Measurements from ENCODE around the gene TEX28. TPM values are rescaled to one million over a fixed set of nuclear protein-coding genes. Genes with fewer than 3 reads are reported as not detected.

The TEX28 gene
- total and polyA plus RNA-seq, 11 donors: not detected

DNA sequence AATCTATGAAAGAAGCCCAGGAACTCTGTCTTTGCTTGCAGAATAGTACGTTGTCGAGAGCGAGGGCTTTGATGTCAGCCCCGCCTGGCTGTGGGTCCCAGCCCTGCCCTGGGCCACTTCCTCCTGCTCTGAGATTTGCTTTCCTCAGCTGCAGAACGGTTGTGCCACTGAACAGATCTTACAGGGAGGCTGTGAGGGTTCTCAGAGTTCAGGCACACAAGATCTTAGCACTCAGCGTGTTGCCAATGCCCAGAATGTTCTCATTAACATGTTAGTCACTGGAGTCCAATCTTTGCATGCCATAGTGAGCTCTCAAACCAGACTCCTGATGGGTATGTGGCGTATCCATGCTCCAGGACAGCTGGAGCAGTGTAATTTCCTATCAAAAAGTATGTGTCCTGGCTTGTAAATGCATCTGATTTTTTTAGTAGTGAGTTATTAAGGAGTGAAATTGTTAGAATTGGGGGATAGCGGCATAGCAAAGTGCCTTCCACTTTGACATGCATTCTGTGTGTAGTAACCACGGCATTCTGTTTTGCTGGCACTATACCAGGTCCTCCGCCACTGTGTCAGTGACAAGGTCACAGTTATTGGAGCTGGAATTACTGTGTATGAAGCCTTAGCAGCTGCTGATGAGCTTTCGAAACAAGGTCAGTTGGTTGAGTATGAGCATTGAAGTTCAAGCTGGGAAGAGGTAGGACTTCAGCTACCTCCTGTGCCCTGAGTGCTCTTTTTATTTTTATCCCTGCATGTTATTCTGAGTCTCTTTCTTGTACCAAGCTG is 32.3 kb upstream of the TEX28 start:
- H3K27ac ChIP-seq: peak overlapping the region in 9 of 12 donors; percentile 29 to 75 (median 59)
- WGBS, 4 donors: 21 to 42% (median 31%) methylated on average over 11 of the region's 11 CpGs

GRCh38 chrX:154325541-154325940 is 30.6 kb upstream of the TEX28 start:
- intact Hi-C loops (cut with DNase I): no loop called here
- 46 to 64% (median 54%) methylated on average over 8 of the region's 8 CpGs for WGBS, 4 donors
- Histone ChIP-seq H3K4me1 (peaks cover 0 to 31% (median 2%) of the 10 kb centered on the region in 12 donors), H3K27me3 (peaks cover 0 to 13% (median 0%) of the 10 kb centered on the region in 9 donors), H3K9me3 (no peaks in the 10 kb centered on the region), H3K4me3 (no peak overlapping the region), H3K27ac (peak overlapping the region in 3 of 12 donors; percentile 3 to 29 (median 24)), H3K36me3 (no peaks in the 10 kb centered on the region)
- ATAC-seq (no peak), DNase-seq (peak in 1 of 5 donors; percentile 30)
- TF ChIP-seq, protein P1, sequence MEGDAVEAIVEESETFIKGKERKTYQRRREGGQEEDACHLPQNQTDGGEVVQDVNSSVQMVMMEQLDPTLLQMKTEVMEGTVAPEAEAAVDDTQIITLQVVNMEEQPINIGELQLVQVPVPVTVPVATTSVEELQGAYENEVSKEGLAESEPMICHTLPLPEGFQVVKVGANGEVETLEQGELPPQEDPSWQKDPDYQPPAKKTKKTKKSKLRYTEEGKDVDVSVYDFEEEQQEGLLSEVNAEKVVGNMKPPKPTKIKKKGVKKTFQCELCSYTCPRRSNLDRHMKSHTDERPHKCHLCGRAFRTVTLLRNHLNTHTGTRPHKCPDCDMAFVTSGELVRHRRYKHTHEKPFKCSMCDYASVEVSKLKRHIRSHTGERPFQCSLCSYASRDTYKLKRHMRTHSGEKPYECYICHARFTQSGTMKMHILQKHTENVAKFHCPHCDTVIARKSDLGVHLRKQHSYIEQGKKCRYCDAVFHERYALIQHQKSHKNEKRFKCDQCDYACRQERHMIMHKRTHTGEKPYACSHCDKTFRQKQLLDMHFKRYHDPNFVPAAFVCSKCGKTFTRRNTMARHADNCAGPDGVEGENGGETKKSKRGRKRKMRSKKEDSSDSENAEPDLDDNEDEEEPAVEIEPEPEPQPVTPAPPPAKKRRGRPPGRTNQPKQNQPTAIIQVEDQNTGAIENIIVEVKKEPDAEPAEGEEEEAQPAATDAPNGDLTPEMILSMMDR (IDR thresholded peaks at IDR 0.05): no peak
- no peak for TF ChIP-seq POLR2A (IDR thresholded peaks at IDR 0.05)

More for the DNA sequence above, 32.3 kb upstream of the TEX28 start:
- intact Hi-C loops (cut with DNase I): no loop called here
- no peaks in the 10 kb centered on the region for H3K36me3 ChIP-seq
- peaks cover 0 to 31% (median 2%) of the 10 kb centered on the region in 12 donors for H3K4me1 ChIP-seq
- peaks cover 0 to 13% (median 0%) of the 10 kb centered on the region in 9 donors for H3K27me3 ChIP-seq
- ATAC-seq (peak; percentile 41 to 59 (median 56)), DNase-seq (peak in 1 of 5 donors; percentile 24)
- no peak overlapping the region for H3K4me3 ChIP-seq
- no peaks in the 10 kb centered on the region for H3K9me3 ChIP-seq
- TF ChIP-seq POLR2A (IDR thresholded peaks at IDR 0.05): no peak
- TF ChIP-seq, protein P1 (IDR thresholded peaks at IDR 0.05): no peak

DNA sequence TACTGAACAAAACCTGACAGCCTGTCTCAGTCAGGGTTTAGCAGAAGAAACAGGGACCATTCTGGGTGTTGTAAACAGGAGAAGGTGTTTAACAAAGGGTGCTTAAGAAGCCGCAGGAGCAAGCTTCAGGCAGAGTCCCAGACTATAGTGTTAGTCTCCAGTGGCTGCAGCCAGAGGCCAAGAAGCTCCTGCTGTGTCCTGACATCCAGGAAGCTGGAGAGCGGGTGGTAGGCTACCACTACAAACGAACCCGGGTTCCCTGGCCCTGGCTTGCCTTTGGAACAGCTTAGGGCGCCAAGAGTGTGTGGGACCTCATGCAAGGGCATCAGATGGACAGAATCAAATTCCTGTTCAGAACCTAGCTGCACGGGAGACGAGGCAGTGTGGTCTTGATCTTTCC is 28.6 kb upstream of the TEX28 start:
- 63 to 79% (median 74%) methylated on average over 7 of the region's 7 CpGs for WGBS, 4 donors

GRCh38 chrX:154322890-154323289 is 28.0 kb upstream of the TEX28 start:
- TF ChIP-seq, protein P1 (IDR thresholded peaks at IDR 0.05): no peak
- TF ChIP-seq POLR2A (IDR thresholded peaks at IDR 0.05): no peak
- 75 to 83% (median 82%) methylated on average over 10 of the region's 10 CpGs for WGBS, 4 donors
- H3K27me3 ChIP-seq: peaks cover 0 to 20% (median 0%) of the 10 kb centered on the region in 9 donors
- DNase-seq: no peak
- intact Hi-C loops (cut with DNase I): loop anchor here in 1 of 10 donors (5.0 kb wide), 1 partner anchor 209 kb away; no protein-coding TSS in a partner anchor
- H3K4me1 ChIP-seq: peaks cover 0 to 28% (median 2%) of the 10 kb centered on the region in 12 donors
- H3K4me3 ChIP-seq: no peak overlapping the region
- no peaks in the 10 kb centered on the region for H3K9me3 ChIP-seq
- no peak for ATAC-seq
- H3K27ac ChIP-seq: no peak overlapping the region
- no peaks in the 10 kb centered on the region for H3K36me3 ChIP-seq

More for the DNA sequence above, 28.6 kb upstream of the TEX28 start:
- no peak for DNase-seq
- TF ChIP-seq, protein P1 (IDR thresholded peaks at IDR 0.05): no peak
- TF ChIP-seq POLR2A (IDR thresholded peaks at IDR 0.05): no peak
- H3K9me3 ChIP-seq: no peaks in the 10 kb centered on the region
- ATAC-seq: no peak
- H3K4me1 ChIP-seq: peaks cover 0 to 31% (median 2%) of the 10 kb centered on the region in 12 donors
- H3K36me3 ChIP-seq: no peaks in the 10 kb centered on the region
- H3K27me3 ChIP-seq: peaks cover 0 to 20% (median 0%) of the 10 kb centered on the region in 9 donors
- intact Hi-C loops (cut with DNase I): loop anchor here in 1 of 10 donors (5.0 kb wide), 1 partner anchor 209 kb away; no protein-coding TSS in a partner anchor
- H3K27ac ChIP-seq: no peak overlapping the region
- H3K4me3 ChIP-seq: no peak overlapping the region

All from heart left ventricle (tissue), 16 donors.